Retina (tissue), 1 donor: Measurements from ENCODE around the gene HOXA2.

Experiments used
- DNase-seq: peaks from one replicate; pipeline ENCODE4 v3.0.0-alpha.2; 2016

HOXA2 gene

DNA sequence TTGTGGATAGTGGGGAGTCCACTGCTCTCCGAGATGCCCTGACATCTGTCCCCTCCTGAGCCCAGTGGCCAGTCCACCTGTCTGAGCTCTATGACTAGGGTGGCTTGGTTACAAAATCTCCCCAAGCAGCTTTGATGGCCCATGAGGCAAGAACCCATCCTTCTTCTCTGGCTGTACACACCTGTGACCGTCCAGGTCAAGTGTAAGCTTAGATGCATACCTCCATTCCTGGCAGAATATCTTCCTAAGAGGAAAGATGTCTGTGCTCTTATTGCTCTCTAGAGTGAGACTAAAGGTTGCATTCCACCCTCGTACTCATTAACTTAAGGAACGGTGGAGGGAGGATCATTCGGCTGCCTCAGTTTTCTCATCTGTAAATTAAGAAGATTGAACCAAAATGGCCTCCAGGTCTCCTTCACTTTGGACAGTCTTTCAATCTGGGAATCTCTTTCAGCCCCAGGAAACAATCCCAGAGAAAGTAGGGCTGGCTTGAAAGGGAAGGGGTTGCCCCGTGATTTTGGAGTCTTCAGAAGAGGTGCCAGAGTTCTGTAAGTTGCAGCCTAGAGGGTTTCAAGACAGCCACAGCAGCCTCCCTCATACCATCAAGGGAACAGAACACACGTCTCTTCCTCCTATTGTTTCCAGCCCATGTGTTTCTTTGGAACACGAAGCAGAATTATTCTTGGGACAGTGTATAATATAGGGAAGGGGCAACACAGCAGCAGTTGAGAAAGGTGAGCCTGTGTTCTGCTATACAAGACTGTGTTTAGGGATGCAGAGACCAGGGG is 22.6 kb upstream of the HOXA2 start:
- DNase-seq: no peak

DNA sequence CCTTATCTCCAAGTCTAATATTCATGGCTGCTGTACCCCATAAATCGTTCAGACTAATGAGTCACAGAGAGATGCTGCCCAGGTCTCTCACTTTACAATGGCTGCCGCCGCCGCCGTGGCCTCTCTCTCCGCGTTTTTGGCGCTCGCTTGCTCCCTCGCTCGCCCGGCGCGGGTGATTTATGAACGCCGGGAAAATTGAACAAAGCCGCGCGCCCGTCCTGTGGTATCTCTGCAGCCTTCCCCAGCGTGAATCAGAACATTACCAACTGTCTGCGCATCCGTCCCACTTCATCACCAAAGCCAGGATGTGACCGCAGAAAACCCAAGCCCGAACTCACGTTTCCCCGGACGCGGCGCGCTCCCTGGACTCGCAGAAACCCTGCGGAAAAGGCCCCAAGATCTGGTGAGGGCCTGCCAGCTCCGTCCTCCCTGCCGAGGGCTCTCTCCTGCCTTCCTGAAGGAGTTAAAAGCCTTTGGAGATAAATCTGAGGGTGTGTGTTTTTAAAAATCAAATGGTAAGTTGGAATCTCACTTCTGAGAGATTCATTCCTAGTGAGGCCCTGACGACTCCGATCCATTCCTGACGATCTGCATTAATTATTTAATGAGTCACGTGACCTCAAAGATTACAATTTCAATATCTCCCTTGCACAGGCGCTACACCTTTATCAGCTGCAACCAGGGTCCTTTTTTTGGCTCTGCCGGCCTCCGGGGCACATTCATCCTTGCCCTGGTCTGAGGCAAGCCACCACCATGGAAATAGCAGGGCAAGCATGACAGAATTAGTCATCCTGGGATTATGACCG is 21.8 kb upstream of the HOXA2 start:
- DNase-seq: peak; percentile 65

DNA sequence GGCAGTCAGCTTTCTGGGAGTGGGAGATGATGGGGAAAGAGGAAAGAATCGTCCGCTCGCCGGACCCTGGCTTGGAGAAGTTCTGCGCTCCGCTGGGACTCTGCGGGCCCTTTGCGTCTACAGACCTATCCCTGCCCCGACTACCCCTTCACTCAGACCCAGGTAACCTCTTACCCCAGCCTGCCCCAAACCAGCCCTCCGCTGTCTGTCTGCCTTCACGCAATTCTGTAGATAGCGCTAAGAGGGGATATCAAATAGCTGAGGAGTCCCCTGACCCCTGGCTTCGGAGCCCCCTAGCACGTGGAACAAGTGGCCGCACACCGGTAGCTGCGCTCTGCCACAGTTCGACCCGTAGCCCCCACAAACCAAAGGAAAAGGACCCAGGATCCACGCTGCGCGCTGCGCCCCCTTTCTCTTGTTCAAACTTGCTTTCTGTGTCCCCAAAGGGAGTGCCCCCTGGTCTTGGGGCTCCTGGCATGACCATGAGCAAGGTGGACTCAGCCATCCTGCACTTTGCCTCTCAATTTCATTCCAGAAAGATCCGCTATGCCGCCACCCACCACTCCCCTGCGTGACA is 21.1 kb upstream of the HOXA2 start:
- DNase-seq: no peak

DNA sequence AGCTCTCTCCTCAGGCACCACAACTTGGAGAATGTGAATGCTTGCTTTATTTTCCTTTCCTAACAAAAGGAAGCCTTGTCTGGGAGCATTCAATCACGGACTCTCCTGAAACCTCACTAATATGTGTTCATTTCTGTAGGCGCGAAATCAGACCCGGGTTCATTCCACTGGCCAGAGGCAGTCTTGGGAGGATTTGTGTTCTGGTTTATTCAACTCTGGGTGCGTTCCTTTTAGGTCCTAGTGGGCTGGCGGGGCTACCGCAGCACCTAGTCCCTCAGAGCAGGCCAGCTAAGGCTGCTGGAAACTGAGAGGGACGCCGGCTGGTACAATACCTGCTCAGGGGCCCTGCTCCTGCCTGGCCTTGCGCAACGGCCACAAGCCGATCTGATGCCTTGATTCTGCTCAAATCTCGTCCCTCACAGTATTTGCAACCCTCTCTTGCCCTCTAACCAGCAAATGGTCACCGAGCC is 20.6 kb upstream of the HOXA2 start:
- DNase-seq: no peak

GRCh38 chr7:27122077-27122910 is 19.8 kb upstream of the HOXA2 start:
- no peak for DNase-seq

- DNase-seq: no peak
These were observed 19.2 kb upstream of the HOXA2 start for GRCh38 chr7:27121684-27122076.

DNA sequence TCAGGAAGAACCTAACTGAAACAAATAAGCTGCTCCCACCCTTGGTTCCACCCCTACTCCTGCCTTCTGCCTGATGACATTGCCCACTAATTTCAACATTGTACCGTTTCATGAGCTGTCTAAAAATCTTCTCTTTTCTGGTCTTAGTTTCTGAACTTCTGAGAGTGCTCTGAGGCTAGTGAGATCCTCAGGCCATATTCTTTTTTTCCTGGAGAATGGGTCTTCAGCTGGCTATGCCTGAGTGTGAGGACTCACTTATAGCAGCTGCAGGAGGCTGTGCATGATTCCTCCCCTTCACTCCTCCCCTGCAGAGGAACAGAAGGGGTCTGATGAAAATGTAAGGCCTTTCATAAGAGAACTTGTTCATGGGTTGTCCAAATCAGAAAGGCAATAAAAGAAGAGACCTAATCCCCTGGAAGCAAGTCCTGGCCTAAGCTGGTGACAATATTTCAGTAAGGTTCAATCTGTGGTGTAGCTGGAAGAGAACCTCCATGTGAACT is 17.0 kb upstream of the HOXA2 start:
- DNase-seq: no peak

DNA sequence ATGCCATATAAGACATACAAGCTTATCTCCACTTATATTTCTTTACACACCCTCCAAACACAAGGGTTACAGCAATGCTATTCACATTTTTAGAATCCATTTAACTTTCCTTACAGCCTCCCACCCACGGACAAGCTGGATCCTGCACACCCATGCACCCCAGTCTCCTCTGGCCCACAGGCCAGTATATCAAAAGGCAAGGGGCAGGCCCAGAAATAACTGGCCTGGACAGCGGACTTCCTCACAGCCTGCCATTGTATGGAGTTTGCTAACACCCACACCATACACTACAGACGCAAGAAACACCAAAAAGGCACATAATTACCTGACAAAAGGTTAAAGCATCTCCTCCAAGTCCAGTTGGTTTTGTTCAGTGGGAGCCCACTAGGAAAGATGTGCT is 16.1 kb upstream of the HOXA2 start:
- DNase-seq: no peak

DNA sequence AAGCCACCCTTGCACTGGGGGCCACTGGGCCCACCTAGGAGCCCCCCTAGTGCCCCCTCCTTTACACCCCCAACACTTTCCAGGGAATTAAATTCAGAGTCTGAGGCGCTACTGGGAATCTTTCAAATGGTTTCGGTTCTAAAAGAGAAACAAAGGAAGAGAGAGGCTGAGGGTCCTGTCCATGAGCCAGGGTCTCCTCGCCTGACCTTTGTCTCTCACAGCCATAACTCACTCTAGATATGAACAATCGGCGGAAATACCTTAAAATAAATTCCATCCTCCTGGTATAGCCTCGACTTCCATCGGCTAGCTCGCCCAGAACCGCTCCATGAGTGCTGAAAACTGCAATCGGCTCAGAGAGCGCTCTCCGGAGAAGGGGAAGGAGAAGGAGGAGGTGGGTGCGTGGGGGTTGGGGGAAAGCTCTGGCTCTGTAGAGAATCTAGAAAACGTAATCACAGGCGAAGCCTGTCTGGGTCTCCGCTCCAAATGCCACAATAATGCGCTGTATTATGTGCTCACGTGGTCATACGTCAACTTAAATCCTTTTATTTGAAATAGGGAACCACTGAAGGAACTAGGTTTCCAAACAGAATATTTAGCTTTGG is 15.5 kb upstream of the HOXA2 start:
- no peak for DNase-seq

- no peak for DNase-seq
These were observed 14.7 kb upstream of the HOXA2 start for GRCh38 chr7:27116962-27117886.

DNA sequence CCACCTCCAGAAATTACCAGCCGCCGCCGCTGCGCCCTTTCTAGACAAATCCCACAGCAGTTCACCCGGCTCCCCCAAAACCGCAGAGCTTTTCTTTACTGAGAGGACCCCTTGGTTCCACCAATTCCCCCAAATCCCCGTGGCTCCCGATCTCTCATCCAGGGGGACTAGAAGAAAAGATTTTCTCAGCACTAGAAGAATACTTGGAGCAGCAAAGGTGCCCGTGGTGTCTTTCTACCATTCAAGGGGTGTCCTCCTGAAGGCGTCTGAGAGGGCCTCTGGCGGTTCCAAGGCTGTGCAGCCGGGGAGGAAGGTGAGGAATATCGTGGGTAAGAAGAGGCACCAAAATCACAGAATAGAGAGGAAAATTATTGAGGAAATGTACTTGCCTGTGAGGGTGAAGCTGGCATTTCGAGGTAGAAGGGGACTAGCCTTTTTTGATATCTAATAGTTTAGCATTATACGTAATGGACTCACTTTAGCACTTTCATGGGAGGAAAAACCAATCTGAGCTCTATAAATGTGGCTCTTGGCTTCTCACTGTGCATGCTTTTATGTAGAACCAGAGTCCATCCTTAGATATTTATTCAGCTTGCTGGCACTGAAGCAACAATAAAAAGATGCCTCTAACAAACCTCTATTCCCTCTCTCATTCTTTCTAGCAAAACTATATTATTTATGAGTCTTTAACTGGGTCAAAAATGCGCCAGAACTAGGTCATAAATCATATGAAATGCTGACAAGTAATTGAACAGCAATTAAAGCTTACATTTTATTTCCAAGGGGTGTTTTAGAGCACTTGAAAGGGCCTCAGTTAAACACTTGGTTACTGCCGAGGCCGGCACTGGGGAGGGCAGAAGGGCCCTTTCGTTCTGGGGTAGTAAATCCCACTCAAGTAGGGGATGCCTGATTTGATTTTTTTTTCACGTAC is 13.8 kb upstream of the HOXA2 start:
- DNase-seq: peak; percentile 58

DNA sequence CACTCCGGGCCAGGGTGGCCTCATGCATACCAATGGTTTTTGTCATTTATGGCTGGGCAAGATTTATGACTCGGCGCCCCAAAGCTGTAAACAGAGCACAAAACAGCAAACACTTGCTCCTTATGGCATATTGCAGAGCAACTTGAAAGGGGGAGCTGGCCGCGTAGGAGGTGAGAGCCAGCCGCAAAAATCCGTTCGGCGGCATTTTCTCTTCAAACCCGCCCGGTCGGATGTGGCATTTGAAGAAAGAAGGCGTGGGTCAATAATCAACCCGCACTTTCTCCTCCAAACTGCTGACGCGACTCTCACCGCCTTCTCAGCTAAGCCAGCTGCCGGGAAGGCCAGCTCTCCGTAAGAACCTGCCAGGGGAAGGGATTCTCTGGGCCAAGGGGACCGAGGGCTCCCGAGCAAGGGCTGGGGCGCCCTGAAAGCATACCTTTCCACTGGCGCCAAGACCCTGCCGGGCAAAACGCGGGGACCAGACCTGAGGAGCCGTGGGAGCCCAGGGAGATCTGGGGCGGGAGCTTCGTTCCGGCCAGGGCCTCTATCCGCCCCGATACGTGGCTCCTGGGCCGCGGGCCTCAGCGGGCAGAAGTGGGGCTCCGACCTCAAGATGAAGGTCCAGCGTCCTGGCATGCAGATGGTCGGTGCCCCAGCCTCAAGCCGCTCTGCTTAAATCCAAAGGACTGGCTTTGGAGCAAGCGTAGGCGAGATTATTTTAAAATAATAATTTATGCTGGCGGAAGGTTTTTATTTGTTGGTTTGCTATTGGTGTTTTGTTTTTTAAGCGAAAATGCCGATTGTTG is 12.9 kb upstream of the HOXA2 start:
- DNase-seq: peak; percentile 74

GRCh38 chr7:27114881-27115220 is 12.4 kb upstream of the HOXA2 start:
- DNase-seq: peak; percentile 50

GRCh38 chr7:27113991-27114769 is 11.7 kb upstream of the HOXA2 start:
- no peak for DNase-seq

GRCh38 chr7:27112955-27113949 is 10.8 kb upstream of the HOXA2 start:
- DNase-seq: peak; percentile 71

GRCh38 chr7:27112361-27112760 is 9.9 kb upstream of the HOXA2 start:
- no peak for DNase-seq

DNA sequence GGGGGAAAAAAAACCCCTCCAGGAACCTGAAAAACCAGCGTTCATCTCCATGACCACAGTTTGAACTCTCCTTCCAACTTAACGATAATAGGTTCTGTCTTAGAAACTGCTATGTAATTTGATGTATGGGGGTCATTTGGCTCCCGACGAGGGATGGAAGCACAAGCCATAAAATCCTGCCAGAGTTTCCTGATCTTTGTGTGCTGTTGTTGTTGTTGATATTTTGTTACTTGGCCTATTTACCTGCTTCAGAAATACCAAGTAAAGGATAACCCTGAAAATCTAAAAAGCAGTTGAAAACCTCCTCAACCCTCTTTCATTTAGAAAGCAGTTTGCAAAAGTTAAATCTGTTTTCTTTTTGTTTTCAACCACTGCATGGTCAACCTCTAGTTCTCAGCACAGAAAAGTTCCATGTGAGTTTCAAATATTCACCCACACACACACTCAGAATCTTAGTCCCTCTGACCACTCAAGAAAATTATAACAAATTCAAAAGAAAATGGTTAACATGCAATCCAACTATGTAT is 9.3 kb upstream of the HOXA2 start:
- DNase-seq: no peak
